Retinal pigment epithelial cell (primary cell): ENCODE measurements around the gene GLT1D1.

Experiments
- DNase-seq: peaks from one replicate; pipeline ENCODE4 v3.0.0-alpha.2; 2010; ENCODE audit warnings: low read depth
- H3K4me3 ChIP-seq: 2 replicates; pipeline ENCODE4 v1.5.1; 2011; ENCODE audit warnings: mild to moderate bottlenecking, low read length, control low read depth, moderate library complexity
- CTCF ChIP-seq: conservative IDR thresholded peaks from 2 replicates; pipeline ENCODE4 v1.5.1; 2011; ENCODE audit warnings: low read depth, low read length, control low read depth, inconsistent platforms

Gene GLT1D1

GRCh38 chr12:128940090-128940888 is 87.0 kb downstream of the GLT1D1 start:
- DNase-seq: no peak
- no peak overlapping the region for H3K4me3 ChIP-seq
- no peak for TF ChIP-seq CTCF

GRCh38 chr12:128940974-128941373 is 87.7 kb downstream of the GLT1D1 start:
- no peak overlapping the region for H3K4me3 ChIP-seq
- no peak for DNase-seq
- no peak for TF ChIP-seq CTCF

- no peak for DNase-seq
- no peak for TF ChIP-seq CTCF
- no peak overlapping the region for H3K4me3 ChIP-seq
Observed at GRCh38 chr12:128942960-128943477, 89.7 kb downstream of the GLT1D1 start.

GRCh38 chr12:128944956-128945355 is 91.7 kb downstream of the GLT1D1 start:
- H3K4me3 ChIP-seq: no peak overlapping the region

GRCh38 chr12:128947209-128947608 is 93.9 kb downstream of the GLT1D1 start:
- no peak overlapping the region for H3K4me3 ChIP-seq
- DNase-seq: no peak
- no peak for TF ChIP-seq CTCF

More at GRCh38 chr12:128944956-128945355, 91.7 kb downstream of the GLT1D1 start:
- DNase-seq: no peak
- no peak for TF ChIP-seq CTCF

- no peak for TF ChIP-seq CTCF
- DNase-seq: no peak
- H3K4me3 ChIP-seq: no peak overlapping the region
Observed at GRCh38 chr12:128949086-128949485, 95.8 kb downstream of the GLT1D1 start.

- DNase-seq: no peak
- H3K4me3 ChIP-seq: no peak overlapping the region
- no peak for TF ChIP-seq CTCF
Observed at GRCh38 chr12:128951448-128951847, 98.2 kb downstream of the GLT1D1 start.
